Activated CD8-positive, alpha-beta memory T cell treated with anti-CD3 and anti-CD28 coated beads, Interleukin-2, amount 10 ng/mL, durations not matched to agents 7 days and 5 days (primary cell): Measurements from ENCODE around the gene SIRT5. TPM values are rescaled to one million over a fixed set of nuclear protein-coding genes. Genes with fewer than 3 reads are reported as not detected.
A peak's percentile ranks its signal among the peaks of the same experiment; 100 is the strongest.

Experiments used
- ATAC-seq: fragments of 150-1000 bp; cut with Tn5 transposase; one replicate; pipeline ENCODE4 v1.10.0; 2021; ENCODE audit warnings: moderate library complexity
- CTCF ChIA-PET: fragments of 350-600 bp; sonication (Branson Sonifier 250); formaldehyde crosslinking; loops from one replicate; lab custom pipeline; 2021; ENCODE audit warnings: antibody characterized with exemption; lab: Charles Lee
- DNase-seq: peaks from one replicate; pipeline ENCODE4 v3.0.0-alpha.2; 2020
- H3K27ac Mint-ChIP-seq: one replicate; pipeline ENCODE4 v1.8.0; 2021; ENCODE audit warnings: mild to moderate bottlenecking, mixed read lengths
- H3K27me3 Mint-ChIP-seq: one replicate; pipeline ENCODE4 v1.8.0; 2021; ENCODE audit warnings: mixed read lengths
- H3K36me3 Mint-ChIP-seq: one replicate; pipeline ENCODE4 v1.8.0; 2021; ENCODE audit warnings: mild to moderate bottlenecking, mixed read lengths
- H3K4me1 Mint-ChIP-seq: one replicate; pipeline ENCODE4 v1.8.0; 2021; ENCODE audit warnings: mixed read lengths
- H3K4me3 Mint-ChIP-seq: one replicate; pipeline ENCODE4 v1.8.0; 2021; ENCODE audit warnings: mild to moderate bottlenecking, moderate library complexity, mixed read lengths
- H3K9me3 Mint-ChIP-seq: one replicate; pipeline ENCODE4 v1.8.0; 2022; ENCODE audit warnings: low read depth, mixed read lengths
- total RNA-seq, 2 experiments: library from RNA; stranded (reverse); gene quantifications; one replicate each; pipeline ENCODE4 v1.2.3, GENCODE V29; 2021

Gene SIRT5
- total RNA-seq, 2 experiments from 2014 or later = 6.9 to 10.9 TPM

DNA sequence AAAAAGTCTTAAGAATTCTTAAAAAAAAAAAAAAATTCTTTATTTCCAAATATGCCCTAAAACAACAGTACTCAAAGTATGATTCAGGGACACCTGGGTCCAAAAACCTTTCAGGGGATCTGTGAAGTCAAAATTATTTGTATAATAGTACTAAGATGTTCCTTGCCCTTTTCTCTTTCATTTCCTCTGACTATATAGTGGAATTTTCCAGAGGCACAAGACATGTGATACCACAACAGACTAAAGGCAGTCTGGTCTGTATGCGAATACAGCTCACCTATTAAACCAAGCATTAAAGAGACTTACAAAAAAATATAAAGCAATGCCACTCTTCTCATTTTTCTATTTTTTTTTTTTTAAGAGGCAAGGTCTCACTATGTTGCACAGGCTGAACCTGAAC is 56.1 kb downstream of the SIRT5 start:
- H3K4me3 Mint-ChIP-seq = no peak overlapping the region
- no peak for ATAC-seq
- H3K9me3 Mint-ChIP-seq = no peaks in the 10 kb centered on the region
- H3K4me1 Mint-ChIP-seq = peaks cover 7% of the 10 kb centered on the region
- peaks cover 49% of the 10 kb centered on the region for H3K36me3 Mint-ChIP-seq
- no peaks in the 10 kb centered on the region for H3K27me3 Mint-ChIP-seq
- DNase-seq = no peak
- no peak overlapping the region for H3K27ac Mint-ChIP-seq
- CTCF ChIA-PET = interaction anchor here (0.8 to 1.2 kb wide), 2 partner anchors 15 to 25 kb away, joined by 3 to 6 read pairs; partner anchors contain the start of gene NOL7

DNA sequence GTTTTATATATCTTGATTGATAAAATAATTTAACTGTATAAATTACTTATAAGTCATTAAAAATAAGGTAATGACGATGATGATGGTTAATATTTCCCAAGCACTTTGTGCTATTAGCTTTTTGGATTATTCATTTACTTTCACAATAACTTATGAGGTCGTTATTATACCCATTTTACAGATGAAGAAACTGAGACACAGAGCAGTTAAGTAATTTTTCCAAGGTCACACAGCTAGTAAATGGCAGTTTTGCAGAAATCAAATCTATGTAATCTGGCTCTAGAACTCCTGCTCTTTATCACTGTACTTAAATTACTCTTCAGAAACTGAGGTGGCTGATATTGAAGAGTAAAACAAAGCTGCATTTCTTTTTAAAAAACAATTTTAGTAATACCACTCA is 58.9 kb downstream of the SIRT5 start:
- Mint-ChIP-seq H3K36me3 (peaks cover 50% of the 10 kb centered on the region), H3K9me3 (no peaks in the 10 kb centered on the region), H3K4me1 (peaks cover 20% of the 10 kb centered on the region), H3K27me3 (no peaks in the 10 kb centered on the region), H3K27ac (no peak overlapping the region), H3K4me3 (no peak overlapping the region)
- CTCF ChIA-PET = interaction anchor here (0.6 to 2.5 kb wide), 3 partner anchors 9 to 161 kb away, joined by 4 to 9 read pairs (median 4); partner anchors contain the start of gene NOL7
- DNase-seq (no peak), ATAC-seq (no peak)

DNA sequence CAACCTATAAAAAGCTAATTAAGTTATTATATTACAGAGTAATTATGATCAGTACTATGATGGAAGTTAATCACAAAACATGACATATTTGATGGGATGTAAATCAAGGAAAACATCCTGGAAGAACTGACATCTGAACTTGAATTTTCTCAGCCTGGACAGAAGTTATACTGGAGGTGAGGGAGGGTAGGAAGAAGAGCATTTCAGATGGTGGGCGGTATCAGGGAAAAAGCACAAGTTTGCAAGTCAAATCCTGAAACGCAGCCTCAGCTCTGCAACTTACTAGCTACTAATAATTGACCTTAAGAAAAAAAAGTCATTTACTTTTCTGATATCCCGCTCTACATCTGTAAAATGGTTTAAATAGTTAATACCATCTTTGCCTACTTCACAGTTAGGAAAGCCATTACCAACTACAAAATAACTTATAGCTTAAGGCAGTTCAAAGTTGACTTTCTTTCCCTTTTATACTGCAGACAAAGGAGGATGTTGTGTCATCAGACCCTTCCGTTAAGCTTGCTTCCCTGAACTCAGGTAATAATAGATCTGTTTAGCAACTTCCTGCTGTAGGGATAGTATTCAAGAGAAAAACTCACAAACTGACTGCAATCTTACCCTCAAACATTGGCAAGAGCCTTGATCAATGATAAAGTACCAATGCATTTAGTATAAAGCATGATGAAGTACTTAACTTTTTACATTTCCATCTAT is 61.7 kb downstream of the SIRT5 start:
- Mint-ChIP-seq H3K4me1 (peaks cover 19% of the 10 kb centered on the region), H3K36me3 (peaks cover 52% of the 10 kb centered on the region), H3K27ac (no peak overlapping the region), H3K27me3 (no peaks in the 10 kb centered on the region), H3K4me3 (no peak overlapping the region), H3K9me3 (no peaks in the 10 kb centered on the region)
- ATAC-seq (no peak), DNase-seq (no peak)
- CTCF ChIA-PET = interaction anchor here (1.0 to 2.1 kb wide), 5 partner anchors 11 to 75 kb away, joined by 3 to 8 read pairs (median 3); partner anchors contain the start of genes NOL7, RANBP9 and SIRT5

DNA sequence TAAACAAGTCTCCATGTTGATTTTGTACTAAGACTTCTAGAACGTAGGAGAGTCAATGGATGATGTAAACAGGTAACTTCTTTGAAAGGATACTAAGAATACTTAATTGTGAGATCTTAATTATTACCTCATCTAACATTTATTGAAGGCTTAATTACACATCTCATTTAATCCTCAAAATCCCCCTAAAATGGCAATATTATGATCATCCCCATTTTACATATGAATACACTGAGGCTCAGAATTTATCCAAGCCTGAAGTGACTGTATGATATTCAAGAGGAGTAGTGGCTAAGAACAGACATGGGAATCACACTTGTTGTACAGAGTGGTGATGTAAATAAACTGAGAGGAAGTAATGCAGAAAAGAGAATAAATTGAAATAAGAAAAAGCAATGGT is 63.6 kb downstream of the SIRT5 start:
- no peak overlapping the region for H3K27ac Mint-ChIP-seq
- DNase-seq = no peak
- ATAC-seq = no peak
- peaks cover 44% of the 10 kb centered on the region for H3K36me3 Mint-ChIP-seq
- H3K27me3 Mint-ChIP-seq = no peaks in the 10 kb centered on the region
- peaks cover 19% of the 10 kb centered on the region for H3K4me1 Mint-ChIP-seq
- CTCF ChIA-PET = no interaction called here
- no peak overlapping the region for H3K4me3 Mint-ChIP-seq
- H3K9me3 Mint-ChIP-seq = no peaks in the 10 kb centered on the region

DNA sequence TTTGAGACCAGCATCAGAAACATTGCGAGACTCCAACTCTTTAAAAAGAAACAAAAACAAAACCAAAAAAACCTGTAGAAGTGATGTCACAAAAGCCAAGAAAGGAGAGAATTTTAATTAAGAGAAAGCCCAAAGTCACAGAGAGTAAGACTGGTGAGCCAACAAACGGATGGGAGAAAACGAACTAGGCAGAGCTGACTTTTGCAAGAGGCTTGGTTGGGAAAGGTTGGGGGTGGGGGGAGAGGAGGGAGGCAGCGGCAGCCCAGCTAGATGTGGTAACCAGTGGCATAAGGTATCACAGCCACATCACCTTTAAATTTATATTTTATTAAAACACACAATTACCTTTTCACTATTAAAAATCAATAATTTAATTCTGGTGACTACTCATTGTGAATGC is 64.2 kb downstream of the SIRT5 start:
- H3K4me1 Mint-ChIP-seq = peaks cover 19% of the 10 kb centered on the region
- DNase-seq (no peak), ATAC-seq (no peak)
- peak overlapping the region; percentile 32 for H3K27ac Mint-ChIP-seq
- peaks cover 49% of the 10 kb centered on the region for H3K36me3 Mint-ChIP-seq
- H3K27me3 Mint-ChIP-seq = no peaks in the 10 kb centered on the region
- CTCF ChIA-PET = no interaction called here
- H3K9me3 Mint-ChIP-seq = no peaks in the 10 kb centered on the region
- H3K4me3 Mint-ChIP-seq = no peak overlapping the region

DNA sequence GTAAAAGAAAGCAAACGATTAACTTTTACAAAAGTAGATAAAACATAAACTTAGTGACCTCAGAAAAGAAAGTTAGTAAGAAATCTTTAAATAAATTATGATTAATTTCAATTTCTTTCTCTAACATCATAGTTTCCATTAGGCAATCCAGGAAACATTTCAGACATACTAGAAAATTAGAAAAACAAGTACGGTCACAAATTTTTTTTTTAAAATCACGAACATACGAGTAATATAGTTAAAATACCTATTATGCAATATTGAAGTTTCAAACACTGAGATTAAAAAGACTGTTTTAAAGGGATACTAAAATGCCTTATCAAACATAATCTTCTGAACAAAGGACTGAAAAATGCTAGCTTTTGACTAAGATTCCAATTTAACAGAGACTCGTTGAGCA is 66.9 kb downstream of the SIRT5 start:
- Mint-ChIP-seq H3K4me3 (no peak overlapping the region), H3K36me3 (peaks cover 38% of the 10 kb centered on the region), H3K27ac (no peak overlapping the region), H3K9me3 (no peaks in the 10 kb centered on the region), H3K27me3 (no peaks in the 10 kb centered on the region), H3K4me1 (peaks cover 12% of the 10 kb centered on the region)
- ATAC-seq = no peak
- no peak for DNase-seq
- CTCF ChIA-PET = no interaction called here

DNA sequence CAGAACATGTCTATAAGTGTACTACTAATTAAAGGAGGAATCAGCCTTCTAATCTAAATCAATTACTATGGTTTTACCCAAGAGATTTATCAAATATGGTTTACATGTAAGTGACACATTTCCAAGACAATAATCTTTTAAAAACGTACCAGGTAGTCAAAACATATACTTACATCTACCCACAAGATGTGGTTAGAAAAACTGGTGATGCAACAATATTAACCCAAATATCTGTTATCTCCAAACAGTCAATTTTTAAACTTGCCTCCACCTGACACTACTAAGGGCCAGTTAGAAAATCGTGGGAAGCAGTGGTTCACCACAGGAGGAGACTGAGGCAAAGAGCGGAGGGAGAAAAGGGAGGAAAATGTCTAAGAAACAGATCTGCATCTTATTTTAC is 68.7 kb downstream of the SIRT5 start:
- peaks cover 4% of the 10 kb centered on the region for H3K4me1 Mint-ChIP-seq
- ATAC-seq = no peak
- H3K27me3 Mint-ChIP-seq = no peaks in the 10 kb centered on the region
- no peak overlapping the region for H3K27ac Mint-ChIP-seq
- CTCF ChIA-PET = no interaction called here
- H3K4me3 Mint-ChIP-seq = no peak overlapping the region
- H3K36me3 Mint-ChIP-seq = peaks cover 32% of the 10 kb centered on the region
- H3K9me3 Mint-ChIP-seq = no peaks in the 10 kb centered on the region
- no peak for DNase-seq

DNA sequence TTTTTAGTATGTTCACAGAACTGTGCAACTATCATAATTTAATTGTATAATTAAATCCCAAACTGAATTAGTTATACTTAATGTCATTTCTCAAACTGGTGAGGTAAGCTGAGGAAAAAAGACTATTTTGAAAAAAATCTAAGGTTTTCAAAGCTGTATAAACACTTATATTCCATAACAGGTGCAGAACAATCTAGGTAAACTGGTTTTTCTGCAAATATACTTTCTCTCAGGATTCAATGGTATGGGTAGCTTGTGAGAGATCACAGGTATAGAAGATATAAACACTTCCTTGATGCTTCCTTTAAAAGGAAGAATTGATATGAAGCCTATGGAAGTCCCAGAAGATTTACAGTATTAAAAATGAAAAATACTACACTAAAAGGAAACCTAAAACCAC is 74.4 kb downstream of the SIRT5 start:
- ATAC-seq = no peak
- Mint-ChIP-seq H3K9me3 (no peaks in the 10 kb centered on the region), H3K36me3 (peaks cover 24% of the 10 kb centered on the region), H3K4me3 (peak overlapping the region; percentile 49), H3K27me3 (no peaks in the 10 kb centered on the region), H3K4me1 (peaks cover 12% of the 10 kb centered on the region), H3K27ac (peak overlapping the region; percentile 4)
- CTCF ChIA-PET = interaction anchor here (1.0 to 1.4 kb wide), 3 partner anchors 13 to 146 kb away, joined by 3 to 5 read pairs (median 4); no protein-coding TSS in a partner anchor
- DNase-seq = no peak

DNA sequence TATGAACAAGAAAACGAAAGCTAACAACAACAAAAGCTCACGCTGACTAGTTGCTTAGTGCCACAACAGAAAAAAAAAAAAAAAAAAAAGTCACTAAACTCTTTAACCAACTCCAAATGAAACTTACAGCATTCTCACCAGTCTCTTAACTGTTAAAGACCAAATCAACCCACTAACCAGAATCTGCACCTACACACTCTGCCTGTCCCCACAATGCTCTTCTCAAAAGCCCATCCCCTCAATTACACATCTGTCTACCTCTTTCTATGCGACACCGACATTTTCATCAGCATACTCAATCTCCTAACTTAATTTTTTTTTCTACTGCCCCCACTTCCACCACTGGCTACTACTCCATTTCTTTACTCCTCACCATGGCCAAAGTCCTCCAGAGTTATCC is 75.0 kb downstream of the SIRT5 start:
- CTCF ChIA-PET = interaction anchor here (1.0 to 1.4 kb wide), 3 partner anchors 13 to 146 kb away, joined by 3 to 5 read pairs (median 4); no protein-coding TSS in a partner anchor
- H3K4me3 Mint-ChIP-seq = peak overlapping the region; percentile 49
- H3K27me3 Mint-ChIP-seq = no peaks in the 10 kb centered on the region
- DNase-seq (no peak), ATAC-seq (peak; percentile 27)
- no peaks in the 10 kb centered on the region for H3K9me3 Mint-ChIP-seq
- peak overlapping the region; percentile 4 for H3K27ac Mint-ChIP-seq
- H3K4me1 Mint-ChIP-seq = peaks cover 12% of the 10 kb centered on the region
- peaks cover 24% of the 10 kb centered on the region for H3K36me3 Mint-ChIP-seq

DNA sequence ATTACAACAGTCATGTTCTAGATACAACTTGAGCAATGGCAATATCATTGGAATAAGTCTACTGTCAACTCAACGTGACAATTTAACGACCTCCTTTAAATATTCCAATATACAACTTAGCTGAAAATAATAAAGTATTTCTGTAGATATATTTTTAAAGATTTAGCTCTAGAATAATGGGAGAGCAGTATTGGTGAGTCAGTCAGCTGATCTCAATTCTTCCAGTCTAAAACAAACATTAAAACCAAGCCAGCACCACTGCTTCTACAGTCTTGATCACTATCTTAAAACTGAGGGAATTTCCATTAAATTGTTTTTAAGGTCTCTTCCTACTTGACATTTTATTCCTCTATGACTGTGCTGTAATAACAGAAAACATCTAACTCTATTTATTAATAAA is 78.9 kb downstream of the SIRT5 start:
- ATAC-seq (no peak), DNase-seq (no peak)
- H3K27ac Mint-ChIP-seq = no peak overlapping the region
- H3K27me3 Mint-ChIP-seq = no peaks in the 10 kb centered on the region
- no peaks in the 10 kb centered on the region for H3K9me3 Mint-ChIP-seq
- H3K4me3 Mint-ChIP-seq = no peak overlapping the region
- peaks cover 19% of the 10 kb centered on the region for H3K4me1 Mint-ChIP-seq
- CTCF ChIA-PET = interaction anchor here (1.6 to 1.7 kb wide), 2 partner anchors 38 to 57 kb away, joined by 4 to 6 read pairs; partner anchors contain the start of gene NOL7
- H3K36me3 Mint-ChIP-seq = peaks cover 26% of the 10 kb centered on the region

DNA sequence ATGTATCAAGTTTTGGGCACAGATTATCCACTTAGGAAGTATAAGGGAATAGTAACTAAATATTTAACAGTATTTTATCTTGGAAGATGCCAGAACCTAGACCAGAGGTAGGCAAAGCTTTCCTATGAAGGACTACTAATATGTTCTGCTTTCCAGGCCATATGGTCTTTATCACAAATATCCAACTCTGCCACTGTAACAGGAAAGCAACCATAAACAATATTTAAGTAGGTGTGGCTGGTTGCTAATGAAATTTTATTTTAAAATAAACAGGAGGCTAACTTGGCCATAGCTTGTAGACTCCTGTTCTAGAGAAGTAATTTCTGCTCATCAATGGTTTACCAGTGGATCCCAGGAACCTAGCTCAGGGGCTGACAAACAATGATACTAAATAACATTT is 80.1 kb downstream of the SIRT5 start:
- ATAC-seq (no peak), DNase-seq (no peak)
- peaks cover 24% of the 10 kb centered on the region for H3K36me3 Mint-ChIP-seq
- H3K27me3 Mint-ChIP-seq = no peaks in the 10 kb centered on the region
- CTCF ChIA-PET = no interaction called here
- no peaks in the 10 kb centered on the region for H3K9me3 Mint-ChIP-seq
- no peak overlapping the region for H3K4me3 Mint-ChIP-seq
- H3K27ac Mint-ChIP-seq = no peak overlapping the region
- H3K4me1 Mint-ChIP-seq = peaks cover 13% of the 10 kb centered on the region

DNA sequence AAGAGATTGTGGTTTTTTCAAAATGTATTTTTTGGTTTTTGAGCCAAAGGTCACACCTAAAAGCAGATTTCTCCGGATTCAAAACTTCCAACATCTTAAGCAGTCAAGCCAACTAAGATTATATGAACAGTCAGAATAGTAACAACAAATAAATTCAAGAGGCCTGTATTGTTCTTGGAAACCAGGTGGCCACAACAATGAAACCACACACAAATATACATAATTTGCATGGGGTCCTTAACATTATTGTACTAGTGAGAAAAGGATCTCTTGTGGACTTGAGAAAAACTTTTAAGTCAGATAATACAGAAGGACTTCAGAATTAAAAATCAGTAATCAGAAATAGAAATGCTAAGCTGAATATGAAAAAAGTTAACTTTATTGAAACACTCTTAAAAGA is 81.3 kb downstream of the SIRT5 start:
- no peak for DNase-seq
- no peak for ATAC-seq
- Mint-ChIP-seq H3K4me1 (peaks cover 12% of the 10 kb centered on the region), H3K4me3 (no peak overlapping the region), H3K27ac (no peak overlapping the region), H3K36me3 (peaks cover 21% of the 10 kb centered on the region), H3K9me3 (no peaks in the 10 kb centered on the region), H3K27me3 (no peaks in the 10 kb centered on the region)
- CTCF ChIA-PET = no interaction called here

DNA sequence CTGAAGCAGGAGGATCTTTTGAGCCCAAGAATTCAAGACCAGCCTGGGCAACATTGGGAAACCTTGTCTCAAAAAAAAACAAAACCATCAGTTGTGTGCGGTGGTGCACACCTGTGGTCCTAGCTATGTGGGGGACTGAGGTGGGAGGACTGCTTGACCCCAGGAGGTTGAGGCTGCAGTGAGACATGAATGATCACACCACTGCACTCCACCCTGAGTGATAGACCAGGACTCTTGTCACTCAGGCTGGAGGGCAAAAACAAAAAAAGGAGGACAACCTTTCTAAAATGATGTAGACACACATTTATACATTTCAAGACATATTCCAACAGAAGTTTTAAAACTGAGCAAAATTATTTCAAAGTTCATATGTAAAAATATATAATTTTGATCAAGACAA is 85.9 kb downstream of the SIRT5 start:
- H3K36me3 Mint-ChIP-seq = peaks cover 13% of the 10 kb centered on the region
- DNase-seq (no peak), ATAC-seq (no peak)
- H3K27me3 Mint-ChIP-seq = no peaks in the 10 kb centered on the region
- CTCF ChIA-PET = no interaction called here
- no peak overlapping the region for H3K27ac Mint-ChIP-seq
- H3K4me1 Mint-ChIP-seq = peaks cover 43% of the 10 kb centered on the region
- H3K9me3 Mint-ChIP-seq = no peaks in the 10 kb centered on the region
- no peak overlapping the region for H3K4me3 Mint-ChIP-seq

DNA sequence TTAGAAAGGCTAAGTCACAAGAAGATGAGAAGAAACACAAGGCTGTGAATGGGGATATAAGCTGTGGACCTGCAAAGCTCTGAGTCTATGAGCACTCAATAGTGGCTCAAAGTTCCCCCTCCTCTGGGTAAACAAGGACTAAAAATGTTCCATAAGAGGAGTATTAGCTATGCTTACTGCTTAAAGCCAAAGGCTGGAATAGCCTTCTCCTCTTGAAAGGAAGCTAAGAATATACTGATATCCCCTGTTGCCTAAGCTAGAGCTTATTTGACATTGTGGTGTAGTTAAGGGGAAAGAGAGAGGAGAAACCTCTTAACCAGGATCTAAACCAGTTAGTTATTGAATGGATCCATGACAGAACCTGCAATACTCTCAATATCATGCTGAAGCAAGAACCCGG is 86.5 kb downstream of the SIRT5 start:
- H3K9me3 Mint-ChIP-seq = no peaks in the 10 kb centered on the region
- peaks cover 13% of the 10 kb centered on the region for H3K36me3 Mint-ChIP-seq
- DNase-seq (no peak), ATAC-seq (no peak)
- H3K4me3 Mint-ChIP-seq = no peak overlapping the region
- H3K4me1 Mint-ChIP-seq = peaks cover 43% of the 10 kb centered on the region
- CTCF ChIA-PET = no interaction called here
- H3K27ac Mint-ChIP-seq = no peak overlapping the region
- no peaks in the 10 kb centered on the region for H3K27me3 Mint-ChIP-seq
